KG1 (cell line): ENCODE results near the gene DENND4A.
"Not testable (repeated sequence)": the region's sequence is repeated elsewhere in the genome, so short reads cannot be mapped to it uniquely, and the experiment has no call there.

Experiments
- DNase-seq: peaks from one replicate; lab custom pipeline; 2025; lab: John Stamatoyannopoulos, UW

The DENND4A gene

GRCh38 chr15:65818927-65819562 is 27.0 kb upstream of the DENND4A start:
- DNase-seq: peak; percentile 31

GRCh38 chr15:65816441-65816840 is 24.3 kb upstream of the DENND4A start:
- DNase-seq: no peak

GRCh38 chr15:65816008-65816407 is 23.9 kb upstream of the DENND4A start:
- DNase-seq: not testable (repeated sequence)

GRCh38 chr15:65814271-65814670 is 22.2 kb upstream of the DENND4A start:
- not testable (repeated sequence) for DNase-seq

GRCh38 chr15:65812916-65813315 is 20.8 kb upstream of the DENND4A start:
- no peak for DNase-seq

GRCh38 chr15:65812467-65812866 is 20.4 kb upstream of the DENND4A start:
- DNase-seq: no peak

GRCh38 chr15:65811835-65812234 is 19.7 kb upstream of the DENND4A start:
- DNase-seq: no peak

- not testable (repeated sequence) for DNase-seq
Observed at GRCh38 chr15:65811011-65811733, 19.1 kb upstream of the DENND4A start.

- no peak for DNase-seq
Observed at GRCh38 chr15:65806397-65806796, 14.3 kb upstream of the DENND4A start.

- no peak for DNase-seq
Observed at GRCh38 chr15:65805019-65805745, 13.1 kb upstream of the DENND4A start.

- DNase-seq: no peak
Observed at GRCh38 chr15:65804252-65804931, 12.3 kb upstream of the DENND4A start.

- no peak for DNase-seq
Observed at GRCh38 chr15:65801229-65801805, 9.2 kb upstream of the DENND4A start.

GRCh38 chr15:65796610-65797078 is 4.6 kb upstream of the DENND4A start:
- DNase-seq: no peak

GRCh38 chr15:65795663-65796216 is 3.6 kb upstream of the DENND4A start:
- no peak for DNase-seq

- DNase-seq: no peak
Observed at GRCh38 chr15:65793818-65794104, 1.7 kb upstream of the DENND4A start.

GRCh38 chr15:65792988-65793817 is 1.1 kb upstream of the DENND4A start:
- no peak for DNase-seq

GRCh38 chr15:65791335-65792137 is 557 bp downstream of the DENND4A start:
- no peak for DNase-seq

- DNase-seq: peak; percentile 65
Observed at GRCh38 chr15:65790694-65791334, 1.3 kb downstream of the DENND4A start.

GRCh38 chr15:65789759-65790425 is 2.2 kb downstream of the DENND4A start:
- no peak for DNase-seq
